NCI-H526 (cell line): Measurements from ENCODE around the gene MRPS34.

Experiments
- DNase-seq, 2 experiments: peaks; one replicate each; lab custom pipeline; 2025; lab: John Stamatoyannopoulos, UW

Gene MRPS34

GRCh38 chr16:1781254-1781653 is 8.3 kb upstream of the MRPS34 start:
- no peak for DNase-seq

GRCh38 chr16:1780677-1781072 is 7.7 kb upstream of the MRPS34 start:
- no peak for DNase-seq

GRCh38 chr16:1779741-1780676 is 7.1 kb upstream of the MRPS34 start:
- no peak for DNase-seq

- DNase-seq: no peak
Observed at GRCh38 chr16:1779234-1779701, 6.3 kb upstream of the MRPS34 start.

- no peak for DNase-seq
Observed at GRCh38 chr16:1778200-1779179, 5.6 kb upstream of the MRPS34 start.

- DNase-seq: no peak
Observed at GRCh38 chr16:1777375-1778199, 4.7 kb upstream of the MRPS34 start.

- no peak for DNase-seq
Observed at GRCh38 chr16:1776991-1777374, 4.0 kb upstream of the MRPS34 start.

GRCh38 chr16:1776672-1776955 is 3.7 kb upstream of the MRPS34 start:
- no peak for DNase-seq

GRCh38 chr16:1775846-1776671 is 3.1 kb upstream of the MRPS34 start:
- DNase-seq: no peak

- no peak for DNase-seq
Observed at GRCh38 chr16:1775006-1775845, 2.3 kb upstream of the MRPS34 start.

- DNase-seq: no peak
Observed at GRCh38 chr16:1774448-1774780, 1.5 kb upstream of the MRPS34 start.

- DNase-seq: no peak
Observed at GRCh38 chr16:1773703-1774447, 941 bp upstream of the MRPS34 start.

- DNase-seq: no peak
Observed at GRCh38 chr16:1772362-1772907, 499 bp downstream of the MRPS34 start, which contains the start of gene EME2. Gene EME2, plus strand, starts transcription at chr16:1772810. Its CDS starts 418 bp downstream, at chr16:1773228.

GRCh38 chr16:1771864-1772361 is 1.0 kb downstream of the MRPS34 start:
- DNase-seq: peak in 1 of 2 experiments; percentile 10

GRCh38 chr16:1771188-1771863 is 1.6 kb downstream of the MRPS34 start, which contains the start of gene NME3:
Gene NME3, minus strand, starts transcription at chr16:1771543. Its CDS starts 9 bp downstream, at chr16:1771534.
- peak in 1 of 2 experiments; percentile 55 for DNase-seq

GRCh38 chr16:1770328-1771187 is 2.4 kb downstream of the MRPS34 start:
- DNase-seq: peak; percentile 69 to 82
